HepG2 (cell line): ENCODE measurements around the gene RNASE8. TPM values are rescaled to one million over a fixed set of nuclear protein-coding genes. Genes with fewer than 3 reads are reported as not detected.

Source experiments
- ATF3 ChIP-seq: sonication (generic); formaldehyde crosslinking; IDR thresholded peaks from 2 replicates; pipeline ENCODE4 v1.4.0; 2020; ENCODE audit warnings: missing genetic modification reagents
- ATM ChIP-seq: fragments of 450-650 bp; IDR thresholded peaks from 2 replicates; pipeline ENCODE4 v1.7.1; 2017; ENCODE audit warnings: mild to moderate bottlenecking, borderline replicate concordance
- ELF1 ChIP-seq: sonication (generic); formaldehyde crosslinking; IDR thresholded peaks from 2 replicates; pipeline ENCODE4 v1.4.0; 2020; ENCODE audit warnings: missing genetic modification reagents
- MIER2 ChIP-seq: IDR thresholded peaks from 2 replicates; pipeline ENCODE4 v1.6.1; 2016; ENCODE audit warnings: missing biosample characterization, missing genetic modification reagents
- MLLT10 ChIP-seq: sonication (generic); formaldehyde crosslinking; IDR thresholded peaks from 2 replicates; pipeline ENCODE4 v1.4.0; 2020; ENCODE audit warnings: missing genetic modification reagents
- NCOA1 ChIP-seq: sonication (generic); formaldehyde crosslinking; IDR thresholded peaks from 2 replicates; pipeline ENCODE4 v1.9.0; 2021; ENCODE audit warnings: missing genetic modification reagents
- NCOA5 ChIP-seq: sonication (generic); formaldehyde crosslinking; IDR thresholded peaks from 2 replicates; pipeline ENCODE4 v1.4.0; 2020; ENCODE audit warnings: missing genetic modification reagents
- NFYC ChIP-seq: IDR thresholded peaks from 2 replicates; pipeline ENCODE4 v1.6.1; 2016; ENCODE audit warnings: missing genetic modification reagents, missing compliant biosample characterization
- SKI ChIP-seq: fragments of 450-650 bp; IDR thresholded peaks from one replicate; pipeline ENCODE4 v1.6.1; 2018; ENCODE audit warnings: mild to moderate bottlenecking; ENCODE audit not compliant: partially characterized antibody
- SMAD1 ChIP-seq: sonication (generic); formaldehyde crosslinking; IDR thresholded peaks from 2 replicates; pipeline ENCODE4 v1.4.0; 2020; ENCODE audit warnings: missing genetic modification reagents, low read depth, mild to moderate bottlenecking, borderline replicate concordance
- TAF1 ChIP-seq: sonication (generic); formaldehyde crosslinking; IDR thresholded peaks from 2 replicates; pipeline ENCODE4 v1.4.0; 2020; ENCODE audit warnings: missing genetic modification reagents
- ZNF253 ChIP-seq: sonication (generic); formaldehyde crosslinking; IDR thresholded peaks from 2 replicates; pipeline ENCODE4 v1.8.0; 2022; ENCODE audit warnings: mild to moderate bottlenecking, missing genetic modification reagents, borderline replicate concordance
- ZNF292 ChIP-seq: sonication (generic); formaldehyde crosslinking; IDR thresholded peaks from 2 replicates; pipeline ENCODE4 v1.8.1; 2022; ENCODE audit warnings: mild to moderate bottlenecking, low read depth, missing genetic modification reagents, borderline replicate concordance
- ZNF709 ChIP-seq: sonication (generic); formaldehyde crosslinking; IDR thresholded peaks from 2 replicates; pipeline ENCODE4 v1.5.0; 2020; ENCODE audit warnings: mild to moderate bottlenecking, missing genetic modification reagents
- ZNF776 ChIP-seq: sonication (generic); formaldehyde crosslinking; IDR thresholded peaks from 2 replicates; pipeline ENCODE4 v1.4.0; 2020; ENCODE audit warnings: mild to moderate bottlenecking, missing genetic modification reagents
- ZNF788 ChIP-seq: sonication (generic); formaldehyde crosslinking; IDR thresholded peaks from 2 replicates; pipeline ENCODE4 v1.5.0; 2020; ENCODE audit warnings: mild to moderate bottlenecking, missing genetic modification reagents, borderline replicate concordance
- polyA plus RNA-seq, 8 experiments: library from polyadenylated mRNA; depleted of rRNA in 3 of 8; stranded (reverse) in 7 of 8; unstranded in 1 of 8; fragments of >200 nt; fragmentation: Illumina TruSeq in 4 of 8; extraction: Trizol in 4 of 8; gene quantifications; 2 replicates each; pipeline versions ENCODE4 v1.2.1 to v1.2.3, GENCODE V29; 2011 to 2016; ENCODE audit warnings: low read depth in 4 of 8, missing spikeins in 1 of 8, mixed read lengths in 1 of 8; ENCODE audit not compliant: insufficient read depth in 1 of 8
- total RNA-seq, 5 experiments: library from RNA; depleted of rRNA; stranded (reverse); fragments of >200 nt; fragmentation: Illumina TruSeq; extraction: Trizol; gene quantifications; 2 replicates each; pipeline ENCODE4 v1.2.3, GENCODE V29; 2016; ENCODE audit warnings: low read depth in 1 of 5
- TF ChIP-seq, protein P1 (sequence below), 2 experiments: sonication (generic) in 1 of 2; formaldehyde crosslinking in 1 of 2; IDR thresholded peaks; 2 replicates each; pipeline versions ENCODE4 v1.4.0 to v1.6.1; 2016 to 2020; ENCODE audit warnings: borderline replicate concordance in 1 of 2, low read depth in 1 of 2, mild to moderate bottlenecking in 1 of 2, missing genetic modification reagents in 1 of 2
- TF ChIP-seq, protein P2 (sequence below): sonication (generic); formaldehyde crosslinking; conservative IDR thresholded peaks from 2 replicates; pipeline ENCODE4 v1.8.1; 2023; ENCODE audit warnings: missing genetic modification reagents

Gene RNASE8
- total and polyA plus RNA-seq, 2 of the 13 experiments (the other 11 are each of a cell fraction or from before 2014, with no cell fraction given), result not detected

- TF ChIP-seq, protein P1, sequence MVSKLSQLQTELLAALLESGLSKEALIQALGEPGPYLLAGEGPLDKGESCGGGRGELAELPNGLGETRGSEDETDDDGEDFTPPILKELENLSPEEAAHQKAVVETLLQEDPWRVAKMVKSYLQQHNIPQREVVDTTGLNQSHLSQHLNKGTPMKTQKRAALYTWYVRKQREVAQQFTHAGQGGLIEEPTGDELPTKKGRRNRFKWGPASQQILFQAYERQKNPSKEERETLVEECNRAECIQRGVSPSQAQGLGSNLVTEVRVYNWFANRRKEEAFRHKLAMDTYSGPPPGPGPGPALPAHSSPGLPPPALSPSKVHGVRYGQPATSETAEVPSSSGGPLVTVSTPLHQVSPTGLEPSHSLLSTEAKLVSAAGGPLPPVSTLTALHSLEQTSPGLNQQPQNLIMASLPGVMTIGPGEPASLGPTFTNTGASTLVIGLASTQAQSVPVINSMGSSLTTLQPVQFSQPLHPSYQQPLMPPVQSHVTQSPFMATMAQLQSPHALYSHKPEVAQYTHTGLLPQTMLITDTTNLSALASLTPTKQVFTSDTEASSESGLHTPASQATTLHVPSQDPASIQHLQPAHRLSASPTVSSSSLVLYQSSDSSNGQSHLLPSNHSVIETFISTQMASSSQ (IDR thresholded peaks at IDR 0.05; ENCODE audit: low read depth), result no peak
- TF ChIP-seq, protein P1 (CRISPR knock-in tag; IDR thresholded peaks at IDR 0.05; ENCODE audit: borderline replicate concordance), result no peak
- TF ChIP-seq TAF1 (CRISPR knock-in tag) (no peak; the same call in 1 of the 2 replicates), ATF3 (CRISPR knock-in tag) (no peak), SMAD1 (no peak), NCOA1 (no peak), NFYC (no peak), ZNF709 (CRISPR knock-in tag) (0 out of 2 replicates have a peak, but pooled peaks have one; percentile 56), MIER2 (no peak), ZNF253 (CRISPR knock-in tag) (no peak), ELF1 (CRISPR knock-in tag) (no peak), SKI (no peak), ZNF292 (no peak), ZNF776 (CRISPR knock-in tag) (no peak), ZNF788 (CRISPR knock-in tag) (no peak; the same call in 1 of the 2 replicates), NCOA5 (CRISPR knock-in tag) (no peak), ATM (no peak), MLLT10 (CRISPR knock-in tag) (no peak)
- TF ChIP-seq, protein P2, sequence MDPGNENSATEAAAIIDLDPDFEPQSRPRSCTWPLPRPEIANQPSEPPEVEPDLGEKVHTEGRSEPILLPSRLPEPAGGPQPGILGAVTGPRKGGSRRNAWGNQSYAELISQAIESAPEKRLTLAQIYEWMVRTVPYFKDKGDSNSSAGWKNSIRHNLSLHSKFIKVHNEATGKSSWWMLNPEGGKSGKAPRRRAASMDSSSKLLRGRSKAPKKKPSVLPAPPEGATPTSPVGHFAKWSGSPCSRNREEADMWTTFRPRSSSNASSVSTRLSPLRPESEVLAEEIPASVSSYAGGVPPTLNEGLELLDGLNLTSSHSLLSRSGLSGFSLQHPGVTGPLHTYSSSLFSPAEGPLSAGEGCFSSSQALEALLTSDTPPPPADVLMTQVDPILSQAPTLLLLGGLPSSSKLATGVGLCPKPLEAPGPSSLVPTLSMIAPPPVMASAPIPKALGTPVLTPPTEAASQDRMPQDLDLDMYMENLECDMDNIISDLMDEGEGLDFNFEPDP, result no peak
Measured at GRCh38 chr14:21060614-21061346, 3.2 kb downstream of the RNASE8 start (continued).
